NT2/D1 (cell line): ENCODE data around the gene KLK2.

Experiments used
- DNase-seq: peaks from one replicate; pipeline ENCODE4 v3.0.0-alpha.2; 2011; ENCODE audit warnings: low read depth, low spot score
- H3K27me3 ChIP-seq: 2 replicates; pipeline ENCODE4 v1.6.0; 2011; ENCODE audit warnings: mild to moderate bottlenecking; ENCODE audit not compliant: insufficient read length, insufficient read depth
- H3K36me3 ChIP-seq: 2 replicates; pipeline ENCODE4 v1.6.1; 2011; ENCODE audit warnings: mild to moderate bottlenecking, low read length, mixed read lengths; ENCODE audit not compliant: insufficient read depth, insufficient read length
- H3K4me1 ChIP-seq: 2 replicates; pipeline ENCODE4 v1.5.1; 2011; ENCODE audit not compliant: insufficient read depth, insufficient read length
- H3K4me3 ChIP-seq: 2 replicates; pipeline ENCODE4 v1.5.1; 2011; ENCODE audit warnings: low read depth; ENCODE audit not compliant: insufficient read length
- H3K9ac ChIP-seq: 2 replicates; pipeline ENCODE4 v1.6.0; 2011; ENCODE audit warnings: low read depth; ENCODE audit not compliant: insufficient read length
- H3K9me3 ChIP-seq: 2 replicates; pipeline ENCODE4 v1.5.1; 2011; ENCODE audit warnings: mild to moderate bottlenecking, low read length; ENCODE audit not compliant: insufficient read depth
- SUZ12 ChIP-seq: IDR thresholded peaks from 2 replicates; pipeline ENCODE4 v1.6.1; 2011; ENCODE audit not compliant: insufficient read length, insufficient read depth; ENCODE audit errors: extremely low read depth
- YY1 ChIP-seq: IDR thresholded peaks from 2 replicates; pipeline ENCODE4 v1.6.1; 2011; ENCODE audit not compliant: insufficient read length, insufficient read depth
- ZNF274 ChIP-seq: IDR thresholded peaks from 2 replicates; pipeline ENCODE4 v1.6.1; 2011; ENCODE audit warnings: mild to moderate bottlenecking, low read depth, low read length

KLK2 gene

DNA sequence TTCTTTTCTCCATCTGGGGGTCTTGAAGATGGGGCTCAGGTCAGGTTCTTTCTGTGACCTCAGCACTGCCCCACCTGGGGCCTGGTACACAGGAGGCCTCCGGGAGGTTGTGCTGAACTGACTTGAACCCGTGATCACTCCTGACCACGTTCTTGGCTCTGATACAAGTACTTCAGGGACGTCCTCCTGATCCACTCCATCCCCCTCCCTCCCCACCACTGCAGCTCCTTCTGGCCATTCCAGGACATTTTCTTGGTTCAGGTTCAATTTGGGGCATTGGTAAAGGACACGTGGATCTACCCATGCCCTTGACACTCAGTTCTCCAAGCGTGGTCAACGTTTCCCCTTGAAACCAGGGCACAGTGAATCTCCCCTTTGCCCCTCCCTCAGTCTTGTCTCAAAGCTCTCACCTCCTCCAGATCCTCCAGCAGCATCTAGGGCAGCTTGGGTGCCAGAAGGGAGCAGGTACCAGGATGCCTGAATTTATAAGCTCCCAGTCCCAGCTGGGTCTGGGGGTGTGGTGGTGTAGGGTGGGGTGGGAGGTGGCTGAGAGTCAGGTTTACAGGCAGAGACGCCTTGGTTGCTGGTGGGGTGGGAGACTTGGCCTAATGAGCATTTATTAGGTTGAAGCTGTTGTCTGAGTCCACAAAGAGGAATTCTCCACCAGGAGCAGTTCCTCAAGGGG, 40.0 kb upstream of the KLK2 start, which contains the start of gene KLK15:
TSS of gene KLK15 (minus strand) at position 458 of the 685 bp plus-strand sequence. CDS start 2,082 bp downstream, outside the sequence.
- Histone ChIP-seq H3K4me3 (no peak within 1 kb of the TSS), H3K9me3 (no peaks in the 10 kb centered on the region), H3K27me3 (peaks cover 26% of the 10 kb centered on the region), H3K4me1 (peaks cover 9% of the 10 kb centered on the region), H3K9ac (no peak within 1 kb of the TSS), H3K36me3 (no peaks in the 10 kb centered on the region)
- no peak for TF ChIP-seq ZNF274
- no peak for TF ChIP-seq YY1
- TF ChIP-seq SUZ12: no peak
- DNase-seq: no peak

GRCh38 chr19:50833802-50834167, 39.5 kb upstream of the KLK2 start:
- H3K36me3 ChIP-seq: no peaks in the 10 kb centered on the region

DNA sequence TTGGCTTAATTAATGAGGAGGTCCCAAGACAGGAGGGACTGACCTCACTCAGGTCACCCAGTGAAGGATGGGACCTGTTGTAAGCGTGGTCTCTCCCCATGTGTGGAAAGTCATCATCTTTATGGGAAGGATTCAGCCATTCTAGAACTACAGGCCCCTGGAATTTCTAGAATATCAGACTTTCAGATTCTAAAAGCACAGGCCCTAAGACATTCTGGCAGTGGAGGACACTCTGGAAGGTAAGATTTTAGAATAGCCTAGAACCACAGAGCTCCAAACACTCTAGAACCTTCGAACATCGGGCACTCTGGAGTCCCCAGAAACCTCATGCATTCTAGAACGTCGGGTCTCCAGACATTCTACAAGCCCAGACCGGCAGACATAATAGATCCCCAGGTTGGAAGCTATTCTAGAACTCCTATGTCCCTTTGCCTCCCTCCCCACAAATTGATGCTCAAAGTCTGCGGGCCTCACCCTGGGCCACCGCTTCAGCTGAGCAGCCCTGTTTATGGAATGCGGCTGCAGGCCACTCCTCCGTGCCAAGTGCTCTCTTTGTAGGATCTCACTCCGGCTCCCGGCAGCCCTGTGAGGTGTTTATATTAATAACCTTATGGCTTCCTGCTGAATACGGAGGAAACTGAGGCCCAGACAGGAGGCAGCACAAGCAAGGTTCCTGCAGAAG, 38.0 kb upstream of the KLK2 start:
- no peak for DNase-seq
- Histone ChIP-seq H3K9ac (peak overlapping the region; percentile 83), H3K4me3 (peak overlapping the region; percentile 72), H3K9me3 (no peaks in the 10 kb centered on the region), H3K4me1 (peaks cover 6% of the 10 kb centered on the region), H3K27me3 (peaks cover 37% of the 10 kb centered on the region), H3K36me3 (no peaks in the 10 kb centered on the region)
- TF ChIP-seq ZNF274: no peak
- TF ChIP-seq SUZ12: no peak
- no peak for TF ChIP-seq YY1

More at GRCh38 chr19:50833802-50834167, 39.5 kb upstream of the KLK2 start:
- no peak for TF ChIP-seq ZNF274
- TF ChIP-seq SUZ12: no peak
- TF ChIP-seq YY1: no peak
- peaks cover 26% of the 10 kb centered on the region for H3K27me3 ChIP-seq
- H3K4me3 ChIP-seq: no peak overlapping the region
- no peak for DNase-seq
- peaks cover 9% of the 10 kb centered on the region for H3K4me1 ChIP-seq
- H3K9ac ChIP-seq: no peak overlapping the region
- H3K9me3 ChIP-seq: no peaks in the 10 kb centered on the region

DNA sequence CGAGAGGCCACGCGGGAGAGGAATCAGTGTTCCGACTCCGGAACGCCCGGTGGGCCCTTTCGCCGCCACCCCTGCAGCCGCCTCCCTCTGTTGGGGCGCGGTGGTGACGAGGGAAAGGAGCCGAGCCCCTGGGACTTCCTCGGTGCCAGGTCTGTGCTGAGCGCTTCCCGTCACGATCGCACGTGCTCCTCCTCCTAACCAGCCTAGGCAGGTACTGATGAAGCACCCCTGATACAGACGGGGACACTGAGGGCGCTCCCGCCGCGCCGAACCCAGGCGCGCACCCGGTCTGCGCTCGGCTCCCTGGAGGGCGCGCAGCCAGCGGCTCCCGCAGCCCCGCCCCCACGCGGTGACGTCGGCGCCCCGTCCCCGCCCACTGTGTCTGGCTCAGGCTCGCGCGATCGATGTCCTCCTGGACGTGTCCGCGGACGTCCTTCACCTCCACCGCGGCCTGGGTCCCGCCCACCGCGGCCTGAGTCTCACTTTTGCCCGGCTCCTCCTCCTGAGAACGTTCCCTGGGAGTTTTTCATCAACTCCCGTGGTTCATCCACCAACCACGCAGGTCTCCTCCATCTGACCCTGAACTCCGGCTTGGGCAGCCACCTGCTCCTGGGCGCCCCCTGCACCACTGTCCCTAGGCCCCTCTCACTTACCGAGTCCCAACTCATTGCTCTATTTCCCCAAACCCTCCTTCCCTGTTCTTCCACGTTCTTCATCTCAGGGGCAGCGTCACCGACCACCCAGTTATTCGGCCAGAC, 37.3 kb upstream of the KLK2 start:
- Histone ChIP-seq H3K9me3 (no peaks in the 10 kb centered on the region), H3K27me3 (peaks cover 44% of the 10 kb centered on the region), H3K4me1 (peaks cover 2% of the 10 kb centered on the region), H3K36me3 (no peaks in the 10 kb centered on the region), H3K9ac (peak overlapping the region; percentile 83), H3K4me3 (peak overlapping the region; percentile 72)
- TF ChIP-seq ZNF274 (no peak), SUZ12 (no peak), YY1 (no peak)
- no peak for DNase-seq

DNA sequence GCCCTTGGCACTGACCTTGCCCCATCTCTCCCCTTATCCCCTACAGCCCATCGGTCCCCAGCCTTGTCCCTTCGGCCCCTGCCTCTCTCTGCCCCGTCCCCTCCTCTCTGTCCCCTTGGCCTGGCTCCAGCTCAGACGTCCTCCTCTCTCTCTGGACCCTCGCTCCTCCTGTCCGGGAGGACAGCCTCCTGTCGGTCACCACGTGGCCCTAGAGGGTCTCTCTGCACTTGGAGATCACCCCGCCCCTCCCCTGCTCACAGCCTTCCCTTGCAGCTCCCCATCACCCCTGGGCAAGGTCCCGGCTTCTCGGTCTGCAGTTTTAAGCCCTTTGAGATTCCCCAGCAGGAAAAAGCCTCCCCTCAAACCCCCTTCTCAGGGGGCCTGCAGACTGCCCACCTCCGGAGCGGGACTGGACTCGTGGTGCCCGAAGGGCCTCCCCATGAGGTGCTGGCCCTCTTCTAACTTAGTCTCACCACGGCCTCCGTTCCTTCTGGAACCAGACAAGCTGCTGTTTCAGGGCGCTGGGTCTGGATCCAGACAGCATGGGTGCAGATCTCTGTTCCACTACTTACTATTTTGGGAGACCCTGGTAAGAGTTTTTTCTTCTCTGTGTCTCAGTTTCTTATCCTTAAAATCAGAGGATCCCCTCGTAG, 36.6 kb upstream of the KLK2 start:
- Histone ChIP-seq H3K4me3 (peak overlapping the region; percentile 72), H3K9ac (peak overlapping the region; percentile 83), H3K4me1 (peaks cover 2% of the 10 kb centered on the region), H3K36me3 (no peaks in the 10 kb centered on the region), H3K27me3 (peaks cover 51% of the 10 kb centered on the region), H3K9me3 (no peaks in the 10 kb centered on the region)
- no peak for DNase-seq
- no peak for TF ChIP-seq SUZ12
- no peak for TF ChIP-seq YY1
- TF ChIP-seq ZNF274: no peak

DNA sequence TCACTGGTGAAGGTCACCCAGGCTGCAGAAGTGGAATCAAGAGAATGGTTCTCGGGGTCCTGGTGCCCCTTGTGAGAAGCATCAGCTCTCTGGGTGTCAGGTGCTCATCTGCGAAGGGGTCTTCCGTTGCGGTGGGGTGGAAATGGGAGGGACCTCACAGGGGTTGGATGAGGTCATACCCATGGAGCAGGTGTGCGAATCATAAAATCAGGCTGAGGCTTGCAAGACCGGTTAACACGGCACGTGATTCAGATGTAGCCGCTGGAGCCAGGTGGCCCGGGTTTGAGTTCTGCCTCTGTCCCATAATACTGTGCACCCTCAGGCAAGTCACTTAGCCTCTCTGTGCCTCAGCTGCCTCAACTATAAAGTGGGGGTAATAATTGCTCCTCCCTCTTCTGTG, 35.9 kb upstream of the KLK2 start:
- Histone ChIP-seq H3K27me3 (peaks cover 58% of the 10 kb centered on the region), H3K9ac (no peak overlapping the region), H3K9me3 (no peaks in the 10 kb centered on the region), H3K4me1 (peaks cover 2% of the 10 kb centered on the region), H3K4me3 (no peak overlapping the region), H3K36me3 (no peaks in the 10 kb centered on the region)
- no peak for TF ChIP-seq SUZ12
- TF ChIP-seq ZNF274: no peak
- no peak for TF ChIP-seq YY1
- DNase-seq: no peak
